HCT116 (cell line): Measurements from ENCODE around the gene DLEC1.

Experiments used
- EZH2 ChIP-seq: fragments of 200-600 bp; sonication (generic); IDR thresholded peaks from 2 replicates; pipeline ENCODE4 v1.6.1; 2017; ENCODE audit warnings: antibody characterized with exemption, mixed run types
- POLR2A ChIP-seq: IDR thresholded peaks from 2 replicates; pipeline ENCODE4 v1.7.0; 2011; ENCODE audit warnings: borderline replicate concordance; ENCODE audit not compliant: insufficient read depth, insufficient read length; ENCODE audit errors: extremely low read depth
- POLR2AphosphoS5 ChIP-seq: IDR thresholded peaks from 2 replicates; pipeline ENCODE4 v1.6.1; 2011; ENCODE audit warnings: mild to moderate bottlenecking, low read depth, low read length, moderate library complexity
- SIN3A ChIP-seq: IDR thresholded peaks from 2 replicates; pipeline ENCODE4 v1.6.1; 2012; ENCODE audit warnings: low read depth
- YY1 ChIP-seq: IDR thresholded peaks from 2 replicates; pipeline ENCODE4 v1.6.1; 2011; ENCODE audit warnings: low read length, low read depth, moderate library complexity, mild to moderate bottlenecking; ENCODE audit not compliant: insufficient replicate concordance; ENCODE audit errors: extremely low read depth
- TF ChIP-seq, protein P1 (sequence below), 3 experiments: fragments of 200-600 bp in 1 of 3; sonication (generic) in 1 of 3; IDR thresholded peaks in 2 of 3; conservative IDR thresholded peaks in 1 of 3; 2 replicates each; pipeline ENCODE4 v1.5.1; 2012 to 2017; ENCODE audit warnings: low read depth in 2 of 3, low read length in 2 of 3, antibody characterized with exemption in 1 of 3, borderline replicate concordance in 1 of 3, control low read depth in 1 of 3, mild to moderate bottlenecking in 1 of 3, mixed read lengths in 1 of 3, mixed run types in 1 of 3, moderate library complexity in 1 of 3; ENCODE audit not compliant: insufficient read depth in 1 of 3
- TF ChIP-seq, protein P2 (sequence below): IDR thresholded peaks from 2 replicates; pipeline ENCODE4 v1.6.1; 2011; ENCODE audit warnings: mild to moderate bottlenecking, low read length, moderate library complexity; ENCODE audit not compliant: insufficient replicate concordance; ENCODE audit errors: extremely low read depth
- TF ChIP-seq, protein P3 (sequence below): IDR thresholded peaks from 2 replicates; pipeline ENCODE4 v1.6.1; 2012; ENCODE audit warnings: low read depth
- TF ChIP-seq, protein P4 (sequence below): IDR thresholded peaks from 2 replicates; pipeline ENCODE4 v1.6.1; 2012

DNA sequence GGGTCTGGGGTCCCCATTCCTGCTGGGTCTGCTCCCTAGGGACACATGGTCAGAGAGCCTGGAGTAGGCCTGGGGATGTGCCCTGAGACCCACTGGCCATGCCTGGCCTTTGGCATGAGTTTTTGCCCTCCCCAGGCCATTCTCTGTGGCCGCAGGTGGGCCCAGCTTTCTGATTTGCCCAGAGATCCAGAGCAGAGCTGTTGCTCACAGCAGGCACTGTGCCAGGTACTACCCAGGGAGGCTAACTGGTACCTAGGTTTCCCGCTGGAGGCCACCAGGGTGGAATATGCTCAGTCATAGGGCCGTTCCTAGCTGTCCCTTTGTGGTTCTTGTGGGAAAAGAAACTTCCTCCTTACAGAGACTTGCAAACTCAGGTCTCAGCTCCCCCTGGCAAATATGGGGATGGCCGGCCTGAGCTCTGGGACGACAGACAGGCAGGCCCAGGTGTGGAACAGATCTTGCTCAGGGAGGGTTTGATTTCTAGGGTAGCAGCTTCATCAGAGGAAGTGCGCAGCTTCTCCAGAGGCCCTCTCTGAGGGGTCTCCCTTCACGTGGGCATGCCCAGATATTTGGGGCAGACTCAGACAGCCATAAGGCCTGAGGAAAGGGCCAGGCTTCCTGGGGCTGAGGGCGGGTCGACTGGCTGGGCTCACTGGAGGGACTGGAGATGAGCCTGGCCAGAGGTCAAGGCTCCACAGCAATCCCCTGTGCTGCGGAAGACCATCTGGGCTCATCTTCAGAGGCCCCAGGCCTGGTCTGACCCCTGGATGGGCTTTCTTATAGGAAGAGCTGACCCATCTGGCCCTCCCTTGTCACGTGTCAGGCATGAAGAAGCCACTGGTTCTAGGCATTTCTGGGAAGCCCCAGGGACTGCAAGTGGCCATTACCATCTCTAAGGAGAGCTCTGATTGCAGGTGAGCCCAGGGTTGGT is 69.9 kb downstream of the DLEC1 start:
- TF ChIP-seq POLR2A: no peak
- TF ChIP-seq, protein P1, sequence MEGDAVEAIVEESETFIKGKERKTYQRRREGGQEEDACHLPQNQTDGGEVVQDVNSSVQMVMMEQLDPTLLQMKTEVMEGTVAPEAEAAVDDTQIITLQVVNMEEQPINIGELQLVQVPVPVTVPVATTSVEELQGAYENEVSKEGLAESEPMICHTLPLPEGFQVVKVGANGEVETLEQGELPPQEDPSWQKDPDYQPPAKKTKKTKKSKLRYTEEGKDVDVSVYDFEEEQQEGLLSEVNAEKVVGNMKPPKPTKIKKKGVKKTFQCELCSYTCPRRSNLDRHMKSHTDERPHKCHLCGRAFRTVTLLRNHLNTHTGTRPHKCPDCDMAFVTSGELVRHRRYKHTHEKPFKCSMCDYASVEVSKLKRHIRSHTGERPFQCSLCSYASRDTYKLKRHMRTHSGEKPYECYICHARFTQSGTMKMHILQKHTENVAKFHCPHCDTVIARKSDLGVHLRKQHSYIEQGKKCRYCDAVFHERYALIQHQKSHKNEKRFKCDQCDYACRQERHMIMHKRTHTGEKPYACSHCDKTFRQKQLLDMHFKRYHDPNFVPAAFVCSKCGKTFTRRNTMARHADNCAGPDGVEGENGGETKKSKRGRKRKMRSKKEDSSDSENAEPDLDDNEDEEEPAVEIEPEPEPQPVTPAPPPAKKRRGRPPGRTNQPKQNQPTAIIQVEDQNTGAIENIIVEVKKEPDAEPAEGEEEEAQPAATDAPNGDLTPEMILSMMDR (IDR thresholded peaks at IDR 0.05 in 2 of 3, conservative IDR thresholded peaks at IDR 0.05 in 1 of 3; ENCODE audit: borderline replicate concordance in 1 of 3, insufficient read depth in 1 of 3, low read depth in 2 of 3, low read length in 2 of 3): no peak
- no peak for TF ChIP-seq POLR2AphosphoS5
- TF ChIP-seq EZH2: no peak
- TF ChIP-seq, protein P2, sequence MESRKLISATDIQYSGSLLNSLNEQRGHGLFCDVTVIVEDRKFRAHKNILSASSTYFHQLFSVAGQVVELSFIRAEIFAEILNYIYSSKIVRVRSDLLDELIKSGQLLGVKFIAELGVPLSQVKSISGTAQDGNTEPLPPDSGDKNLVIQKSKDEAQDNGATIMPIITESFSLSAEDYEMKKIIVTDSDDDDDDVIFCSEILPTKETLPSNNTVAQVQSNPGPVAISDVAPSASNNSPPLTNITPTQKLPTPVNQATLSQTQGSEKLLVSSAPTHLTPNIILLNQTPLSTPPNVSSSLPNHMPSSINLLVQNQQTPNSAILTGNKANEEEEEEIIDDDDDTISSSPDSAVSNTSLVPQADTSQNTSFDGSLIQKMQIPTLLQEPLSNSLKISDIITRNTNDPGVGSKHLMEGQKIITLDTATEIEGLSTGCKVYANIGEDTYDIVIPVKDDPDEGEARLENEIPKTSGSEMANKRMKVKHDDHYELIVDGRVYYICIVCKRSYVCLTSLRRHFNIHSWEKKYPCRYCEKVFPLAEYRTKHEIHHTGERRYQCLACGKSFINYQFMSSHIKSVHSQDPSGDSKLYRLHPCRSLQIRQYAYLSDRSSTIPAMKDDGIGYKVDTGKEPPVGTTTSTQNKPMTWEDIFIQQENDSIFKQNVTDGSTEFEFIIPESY: no peak
- TF ChIP-seq YY1: no peak
- no peak for TF ChIP-seq SIN3A
- TF ChIP-seq, protein P3, sequence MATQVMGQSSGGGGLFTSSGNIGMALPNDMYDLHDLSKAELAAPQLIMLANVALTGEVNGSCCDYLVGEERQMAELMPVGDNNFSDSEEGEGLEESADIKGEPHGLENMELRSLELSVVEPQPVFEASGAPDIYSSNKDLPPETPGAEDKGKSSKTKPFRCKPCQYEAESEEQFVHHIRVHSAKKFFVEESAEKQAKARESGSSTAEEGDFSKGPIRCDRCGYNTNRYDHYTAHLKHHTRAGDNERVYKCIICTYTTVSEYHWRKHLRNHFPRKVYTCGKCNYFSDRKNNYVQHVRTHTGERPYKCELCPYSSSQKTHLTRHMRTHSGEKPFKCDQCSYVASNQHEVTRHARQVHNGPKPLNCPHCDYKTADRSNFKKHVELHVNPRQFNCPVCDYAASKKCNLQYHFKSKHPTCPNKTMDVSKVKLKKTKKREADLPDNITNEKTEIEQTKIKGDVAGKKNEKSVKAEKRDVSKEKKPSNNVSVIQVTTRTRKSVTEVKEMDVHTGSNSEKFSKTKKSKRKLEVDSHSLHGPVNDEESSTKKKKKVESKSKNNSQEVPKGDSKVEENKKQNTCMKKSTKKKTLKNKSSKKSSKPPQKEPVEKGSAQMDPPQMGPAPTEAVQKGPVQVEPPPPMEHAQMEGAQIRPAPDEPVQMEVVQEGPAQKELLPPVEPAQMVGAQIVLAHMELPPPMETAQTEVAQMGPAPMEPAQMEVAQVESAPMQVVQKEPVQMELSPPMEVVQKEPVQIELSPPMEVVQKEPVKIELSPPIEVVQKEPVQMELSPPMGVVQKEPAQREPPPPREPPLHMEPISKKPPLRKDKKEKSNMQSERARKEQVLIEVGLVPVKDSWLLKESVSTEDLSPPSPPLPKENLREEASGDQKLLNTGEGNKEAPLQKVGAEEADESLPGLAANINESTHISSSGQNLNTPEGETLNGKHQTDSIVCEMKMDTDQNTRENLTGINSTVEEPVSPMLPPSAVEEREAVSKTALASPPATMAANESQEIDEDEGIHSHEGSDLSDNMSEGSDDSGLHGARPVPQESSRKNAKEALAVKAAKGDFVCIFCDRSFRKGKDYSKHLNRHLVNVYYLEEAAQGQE: no peak
- TF ChIP-seq, protein P4, sequence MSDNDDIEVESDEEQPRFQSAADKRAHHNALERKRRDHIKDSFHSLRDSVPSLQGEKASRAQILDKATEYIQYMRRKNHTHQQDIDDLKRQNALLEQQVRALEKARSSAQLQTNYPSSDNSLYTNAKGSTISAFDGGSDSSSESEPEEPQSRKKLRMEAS: no peak
